AG09319 (cell line): ENCODE measurements around the gene EPB41L3.

Experiments used
- DNase-seq: peaks from one replicate; pipeline ENCODE4 v3.0.0-alpha.2; 2010; ENCODE audit warnings: low read depth; ENCODE audit errors: extremely low read depth
- TF ChIP-seq, protein P1 (sequence below): IDR thresholded peaks from 2 replicates; pipeline ENCODE4 v1.5.1; 2011; ENCODE audit warnings: low read depth, mild to moderate bottlenecking, inconsistent platforms, low read length, moderate library complexity

EPB41L3 gene

DNA sequence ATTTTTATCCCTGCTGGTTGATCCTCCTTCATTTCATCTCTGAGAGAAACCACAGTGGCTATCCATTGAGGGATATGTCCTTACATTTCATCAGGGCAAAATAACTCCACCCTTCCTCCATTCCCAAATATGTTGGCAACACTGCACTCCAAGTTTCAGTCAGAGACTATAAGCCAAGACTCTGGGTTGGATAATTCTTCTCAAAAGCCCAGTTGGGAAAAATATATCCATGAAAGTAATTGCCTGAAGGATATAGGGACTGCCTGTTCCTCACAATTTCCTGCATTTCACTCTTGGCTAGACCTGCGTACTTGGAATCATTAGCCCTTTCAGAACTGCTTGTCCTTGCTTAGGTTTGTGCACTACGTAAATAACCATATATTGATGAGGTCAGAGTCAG lies 27.9 kb upstream of the EPB41L3 start:
- TF ChIP-seq, protein P1, sequence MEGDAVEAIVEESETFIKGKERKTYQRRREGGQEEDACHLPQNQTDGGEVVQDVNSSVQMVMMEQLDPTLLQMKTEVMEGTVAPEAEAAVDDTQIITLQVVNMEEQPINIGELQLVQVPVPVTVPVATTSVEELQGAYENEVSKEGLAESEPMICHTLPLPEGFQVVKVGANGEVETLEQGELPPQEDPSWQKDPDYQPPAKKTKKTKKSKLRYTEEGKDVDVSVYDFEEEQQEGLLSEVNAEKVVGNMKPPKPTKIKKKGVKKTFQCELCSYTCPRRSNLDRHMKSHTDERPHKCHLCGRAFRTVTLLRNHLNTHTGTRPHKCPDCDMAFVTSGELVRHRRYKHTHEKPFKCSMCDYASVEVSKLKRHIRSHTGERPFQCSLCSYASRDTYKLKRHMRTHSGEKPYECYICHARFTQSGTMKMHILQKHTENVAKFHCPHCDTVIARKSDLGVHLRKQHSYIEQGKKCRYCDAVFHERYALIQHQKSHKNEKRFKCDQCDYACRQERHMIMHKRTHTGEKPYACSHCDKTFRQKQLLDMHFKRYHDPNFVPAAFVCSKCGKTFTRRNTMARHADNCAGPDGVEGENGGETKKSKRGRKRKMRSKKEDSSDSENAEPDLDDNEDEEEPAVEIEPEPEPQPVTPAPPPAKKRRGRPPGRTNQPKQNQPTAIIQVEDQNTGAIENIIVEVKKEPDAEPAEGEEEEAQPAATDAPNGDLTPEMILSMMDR, result no peak
- DNase-seq, result no peak

- DNase-seq, result peak; percentile 54
These were observed 26.8 kb upstream of the EPB41L3 start for GRCh38 chr18:5570613-5571012.

- TF ChIP-seq, protein P1, result no peak
- DNase-seq, result no peak
These were observed 24.6 kb upstream of the EPB41L3 start for GRCh38 chr18:5568416-5568815.

GRCh38 chr18:5558851-5559250 lies 15.1 kb upstream of the EPB41L3 start:
- no peak for DNase-seq
- TF ChIP-seq, protein P1, result no peak

GRCh38 chr18:5556310-5556974 lies 12.6 kb upstream of the EPB41L3 start:
- DNase-seq, result peak; percentile 40
- TF ChIP-seq, protein P1, result no peak

DNA sequence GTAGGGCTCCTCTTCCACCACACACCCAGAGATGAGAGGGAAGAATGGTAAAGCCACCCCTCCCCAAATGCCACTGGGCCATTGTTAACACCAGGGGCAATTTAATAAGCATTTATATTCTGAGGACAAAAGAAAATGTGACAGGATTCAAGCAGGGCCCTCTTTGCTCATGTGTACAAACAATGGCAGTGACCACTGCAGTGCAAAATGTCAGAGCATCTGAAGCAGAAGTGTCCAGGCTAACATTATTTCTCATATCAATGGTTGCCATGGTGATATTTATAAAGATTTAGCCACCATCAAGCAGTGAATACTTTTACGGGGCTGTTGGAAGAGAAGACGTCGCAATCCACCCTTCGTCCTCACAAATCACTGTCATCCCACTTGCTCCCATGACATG lies 10.8 kb upstream of the EPB41L3 start:
- DNase-seq, result no peak
- TF ChIP-seq, protein P1, result no peak

GRCh38 chr18:5546660-5547059 lies 2.9 kb upstream of the EPB41L3 start:
- TF ChIP-seq, protein P1, result peak; percentile 96
- DNase-seq, result peak; percentile 56

DNA sequence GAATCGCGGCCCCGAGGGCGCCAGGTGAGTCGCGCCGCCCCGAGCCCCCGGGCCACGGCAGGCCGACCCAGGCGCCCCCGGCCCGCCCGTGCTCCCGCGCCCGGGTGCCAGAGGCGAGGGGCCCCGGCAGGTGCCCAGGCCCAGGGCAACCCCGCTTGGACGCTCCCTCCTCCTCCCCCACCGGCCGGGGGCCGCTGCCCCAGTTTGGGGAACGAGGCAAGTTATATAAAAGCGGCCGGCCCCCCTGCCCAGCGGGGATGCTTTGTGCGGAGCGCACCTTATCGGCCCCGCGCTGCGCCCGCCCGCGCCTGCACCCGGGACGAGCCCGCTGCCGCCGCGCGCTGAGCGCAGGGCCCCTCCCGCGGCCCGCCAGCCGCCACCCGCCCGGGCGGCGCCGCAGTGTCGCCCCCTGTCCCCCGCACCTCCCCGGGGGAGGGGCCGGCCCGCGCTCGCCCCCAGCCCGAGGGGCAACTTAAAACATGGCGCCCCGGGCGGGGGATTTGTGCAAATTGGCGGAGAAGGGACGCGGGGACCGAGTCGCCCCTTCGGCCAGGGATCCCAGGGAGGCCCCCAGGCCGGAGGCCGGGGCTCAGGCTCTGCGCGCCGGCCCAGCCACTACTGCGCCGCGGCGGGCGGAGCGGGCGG lies 639 bp downstream of the EPB41L3 start:
- TF ChIP-seq, protein P1, result no peak; the same call in 1 of the 2 replicates
- DNase-seq, result no peak
